Activated naive CD4-positive, alpha-beta T cell treated with anti-CD3 and anti-CD28 coated beads, Interleukin-2, amount 10 ng/mL, durations not matched to agents 7 days and 5 days (primary cell): Measurements from ENCODE around the gene SH2D4B.

Experiments used
- CTCF ChIA-PET: fragments of 350-600 bp; sonication (Branson Sonifier 250); formaldehyde crosslinking; loops from one replicate; lab custom pipeline; 2021; ENCODE audit warnings: antibody characterized with exemption; lab: Charles Lee
- DNase-seq: peaks from one replicate; pipeline ENCODE4 v3.0.0-alpha.2; 2020
- H3K27ac Mint-ChIP-seq: one replicate; pipeline ENCODE4 v1.8.0; 2021; ENCODE audit warnings: mild to moderate bottlenecking, moderate library complexity, mixed read lengths
- H3K27me3 Mint-ChIP-seq: one replicate; pipeline ENCODE4 v1.8.0; 2021; ENCODE audit warnings: mild to moderate bottlenecking, mixed read lengths
- H3K36me3 Mint-ChIP-seq: one replicate; pipeline ENCODE4 v1.8.0; 2021; ENCODE audit warnings: mixed read lengths
- H3K4me1 Mint-ChIP-seq: one replicate; pipeline ENCODE4 v1.8.0; 2021; ENCODE audit warnings: mixed read lengths
- H3K4me3 Mint-ChIP-seq: one replicate; pipeline ENCODE4 v1.8.0; 2021; ENCODE audit warnings: mild to moderate bottlenecking, moderate library complexity, mixed read lengths
- H3K9me3 Mint-ChIP-seq: one replicate; pipeline ENCODE4 v1.8.0; 2021; ENCODE audit warnings: mixed read lengths

The SH2D4B gene

DNA sequence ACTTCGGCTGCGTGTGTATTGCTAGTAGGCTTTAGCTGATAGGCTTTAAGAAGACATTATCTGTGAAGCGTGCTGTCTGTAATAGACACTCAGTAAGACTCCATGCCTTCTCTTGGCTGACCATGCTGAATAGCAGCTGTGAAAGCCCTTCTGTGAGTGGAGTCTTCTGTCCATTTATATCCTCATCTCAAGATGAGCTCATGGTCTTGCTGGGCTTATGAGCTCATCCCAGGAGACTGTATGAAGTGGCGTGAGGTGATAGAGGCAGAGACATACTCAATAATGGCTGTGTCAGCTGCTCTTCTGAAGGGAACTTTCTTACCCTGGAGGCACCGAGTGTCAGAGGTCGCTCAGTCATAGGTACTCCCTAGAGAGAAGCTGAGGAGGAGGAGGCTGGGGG, 111.5 kb downstream of the SH2D4B start:
- CTCF ChIA-PET, result interaction anchor here (0.8 to 1.2 kb wide), 2 partner anchors 12 to 14 kb away, joined by 3 to 4 read pairs; no protein-coding TSS in a partner anchor
- Mint-ChIP-seq H3K4me1 (no peaks in the 10 kb centered on the region), H3K27ac (no peak overlapping the region), H3K9me3 (no peaks in the 10 kb centered on the region), H3K4me3 (no peak overlapping the region), H3K27me3 (peaks cover 11% of the 10 kb centered on the region), H3K36me3 (no peaks in the 10 kb centered on the region)
- DNase-seq, result no peak

DNA sequence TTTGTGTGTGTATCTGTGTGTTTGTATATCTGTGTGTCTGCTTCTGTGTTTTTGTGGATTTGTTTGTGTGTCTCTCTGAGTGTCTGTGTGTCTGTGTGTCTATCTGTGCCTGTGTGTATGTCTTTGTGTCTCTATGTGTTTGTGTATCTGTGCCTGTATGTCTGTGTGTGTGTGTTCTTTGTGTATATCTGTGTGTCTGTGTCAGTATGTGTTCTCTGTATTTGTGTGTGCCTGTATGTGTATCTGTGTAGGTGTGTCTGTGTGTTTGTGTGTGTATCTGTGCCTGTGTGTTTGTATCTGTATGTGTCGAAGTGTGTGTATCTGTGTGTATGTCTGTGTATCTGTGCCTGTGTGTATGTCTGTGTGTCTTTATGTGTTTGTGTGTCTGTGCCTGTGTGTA, 118.2 kb downstream of the SH2D4B start:
- Mint-ChIP-seq H3K4me3 (no peak overlapping the region), H3K36me3 (no peaks in the 10 kb centered on the region), H3K27ac (no peak overlapping the region), H3K27me3 (peaks cover 14% of the 10 kb centered on the region), H3K4me1 (no peaks in the 10 kb centered on the region), H3K9me3 (no peaks in the 10 kb centered on the region)
- CTCF ChIA-PET, result no interaction called here
- DNase-seq, result no peak

GRCh38 chr10:80658068-80658467, 120.4 kb downstream of the SH2D4B start:
- Mint-ChIP-seq H3K36me3 (no peaks in the 10 kb centered on the region), H3K9me3 (no peaks in the 10 kb centered on the region), H3K27me3 (peaks cover 19% of the 10 kb centered on the region), H3K27ac (no peak overlapping the region), H3K4me1 (peaks cover 4% of the 10 kb centered on the region), H3K4me3 (no peak overlapping the region)
- CTCF ChIA-PET, result no interaction called here
- DNase-seq, result no peak

DNA sequence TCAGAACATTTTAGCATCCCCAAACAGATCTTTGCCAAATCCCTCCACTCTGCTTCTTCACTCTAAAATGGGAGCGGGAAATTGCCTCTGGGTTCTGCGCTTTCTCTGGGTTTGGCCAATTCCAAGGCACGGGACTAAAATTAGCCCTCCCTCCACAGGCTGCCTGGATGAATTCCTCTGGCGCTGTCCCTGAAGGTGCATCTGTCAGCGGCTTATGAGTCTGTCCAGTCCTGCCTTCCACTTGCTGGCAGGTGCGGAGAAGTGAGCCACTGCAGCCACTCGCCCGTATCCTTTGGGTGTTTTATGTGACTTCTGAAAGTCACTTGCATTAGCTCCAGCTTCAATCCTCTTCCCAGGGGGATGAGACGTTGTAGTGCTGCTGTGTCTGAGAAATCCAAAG, 121.6 kb downstream of the SH2D4B start:
- H3K27ac Mint-ChIP-seq, result no peak overlapping the region
- H3K9me3 Mint-ChIP-seq, result no peaks in the 10 kb centered on the region
- no peak for DNase-seq
- H3K27me3 Mint-ChIP-seq, result peaks cover 24% of the 10 kb centered on the region
- H3K4me1 Mint-ChIP-seq, result peaks cover 4% of the 10 kb centered on the region
- H3K36me3 Mint-ChIP-seq, result no peaks in the 10 kb centered on the region
- CTCF ChIA-PET, result no interaction called here
- no peak overlapping the region for H3K4me3 Mint-ChIP-seq

- Mint-ChIP-seq H3K9me3 (no peaks in the 10 kb centered on the region), H3K27ac (no peak overlapping the region), H3K27me3 (peaks cover 28% of the 10 kb centered on the region), H3K4me3 (no peak overlapping the region), H3K36me3 (no peaks in the 10 kb centered on the region), H3K4me1 (peaks cover 4% of the 10 kb centered on the region)
- DNase-seq, result no peak
- CTCF ChIA-PET, result interaction anchor here (1.1 to 1.8 kb wide), 2 partner anchors 12 to 195 kb away, joined by 3 to 4 read pairs; no protein-coding TSS in a partner anchor
These were observed 122.6 kb downstream of the SH2D4B start for GRCh38 chr10:80660266-80660665.

- Mint-ChIP-seq H3K4me1 (peaks cover 4% of the 10 kb centered on the region), H3K36me3 (no peaks in the 10 kb centered on the region), H3K9me3 (no peaks in the 10 kb centered on the region), H3K27ac (no peak overlapping the region), H3K27me3 (peaks cover 28% of the 10 kb centered on the region), H3K4me3 (no peak overlapping the region)
- CTCF ChIA-PET, result interaction anchor here (1.1 to 4.5 kb wide), 7 partner anchors 8 to 217 kb away, joined by 3 to 39 read pairs (median 9); no protein-coding TSS in a partner anchor
- no peak for DNase-seq
These were observed 123.0 kb downstream of the SH2D4B start for GRCh38 chr10:80660736-80661135.

DNA sequence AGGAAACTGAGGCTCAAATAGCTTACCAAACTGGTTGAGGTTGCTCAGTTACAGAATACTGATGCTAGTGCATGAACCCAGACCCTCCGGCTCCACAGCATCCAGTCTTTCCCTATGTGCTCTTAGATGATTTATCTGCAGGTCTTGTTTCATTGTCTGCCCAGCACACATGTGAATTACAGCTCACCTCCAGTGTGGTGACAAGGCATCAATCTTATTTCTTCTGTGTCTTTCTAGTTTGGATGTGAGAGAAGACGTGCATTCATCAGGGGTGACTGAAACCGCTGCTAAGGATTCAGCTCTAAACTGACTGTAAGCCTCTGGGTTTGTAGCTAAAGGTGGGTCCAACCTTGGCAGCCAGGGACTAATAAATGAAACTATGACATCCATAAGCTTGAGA, 123.8 kb downstream of the SH2D4B start:
- Mint-ChIP-seq H3K9me3 (no peaks in the 10 kb centered on the region), H3K27ac (no peak overlapping the region), H3K4me3 (no peak overlapping the region), H3K27me3 (peaks cover 28% of the 10 kb centered on the region), H3K36me3 (no peaks in the 10 kb centered on the region), H3K4me1 (peaks cover 4% of the 10 kb centered on the region)
- CTCF ChIA-PET, result interaction anchor here (0.6 to 4.5 kb wide), 12 partner anchors 9 to 279 kb away, joined by 3 to 39 read pairs (median 4); no protein-coding TSS in a partner anchor
- no peak for DNase-seq

DNA sequence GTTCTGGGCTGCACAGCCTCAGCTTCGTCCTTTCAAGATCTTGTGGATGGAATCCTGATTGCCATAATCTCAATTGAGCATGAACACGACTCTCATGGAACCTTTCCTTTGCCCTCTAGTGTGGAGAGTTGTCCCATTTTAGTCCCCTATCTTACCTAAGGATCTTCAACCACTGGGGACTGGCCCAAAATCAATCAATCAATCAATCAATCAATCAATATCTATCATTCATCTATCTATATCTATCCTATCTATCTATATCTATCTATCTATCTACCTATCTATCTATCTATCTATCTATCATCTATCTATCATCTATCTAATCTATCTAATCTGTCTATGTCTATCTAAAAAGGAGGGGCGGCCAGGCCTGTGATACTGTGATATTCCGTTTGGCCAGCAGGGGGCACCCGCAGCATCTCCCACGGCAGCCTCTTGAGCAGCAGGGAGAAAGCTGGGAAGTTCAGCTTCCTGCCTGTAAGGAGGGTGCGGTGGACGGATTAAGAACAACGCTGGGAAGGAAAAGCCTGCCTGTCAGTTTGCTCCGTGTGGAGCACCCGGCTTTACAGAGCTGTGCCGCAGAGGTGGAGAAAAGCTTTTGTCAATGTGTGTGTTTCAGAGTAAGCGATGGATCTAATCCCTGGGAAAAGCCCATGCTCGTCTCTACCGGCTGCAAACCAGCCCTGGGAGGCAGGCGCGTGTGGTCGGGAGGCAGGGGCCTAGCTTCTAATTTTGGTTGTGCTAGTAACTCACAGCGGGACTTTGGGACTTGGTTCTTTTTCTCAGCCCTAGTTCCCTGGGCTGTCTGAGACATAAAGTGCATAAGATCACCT, 124.9 kb downstream of the SH2D4B start:
- Mint-ChIP-seq H3K36me3 (no peaks in the 10 kb centered on the region), H3K9me3 (no peaks in the 10 kb centered on the region), H3K4me3 (no peak overlapping the region), H3K4me1 (peaks cover 4% of the 10 kb centered on the region), H3K27ac (no peak overlapping the region), H3K27me3 (peaks cover 34% of the 10 kb centered on the region)
- CTCF ChIA-PET, result interaction anchor here (0.6 to 4.5 kb wide), 23 partner anchors 8 to 282 kb away, joined by 3 to 39 read pairs (median 3); no protein-coding TSS in a partner anchor
- DNase-seq, result peak; percentile 75

DNA sequence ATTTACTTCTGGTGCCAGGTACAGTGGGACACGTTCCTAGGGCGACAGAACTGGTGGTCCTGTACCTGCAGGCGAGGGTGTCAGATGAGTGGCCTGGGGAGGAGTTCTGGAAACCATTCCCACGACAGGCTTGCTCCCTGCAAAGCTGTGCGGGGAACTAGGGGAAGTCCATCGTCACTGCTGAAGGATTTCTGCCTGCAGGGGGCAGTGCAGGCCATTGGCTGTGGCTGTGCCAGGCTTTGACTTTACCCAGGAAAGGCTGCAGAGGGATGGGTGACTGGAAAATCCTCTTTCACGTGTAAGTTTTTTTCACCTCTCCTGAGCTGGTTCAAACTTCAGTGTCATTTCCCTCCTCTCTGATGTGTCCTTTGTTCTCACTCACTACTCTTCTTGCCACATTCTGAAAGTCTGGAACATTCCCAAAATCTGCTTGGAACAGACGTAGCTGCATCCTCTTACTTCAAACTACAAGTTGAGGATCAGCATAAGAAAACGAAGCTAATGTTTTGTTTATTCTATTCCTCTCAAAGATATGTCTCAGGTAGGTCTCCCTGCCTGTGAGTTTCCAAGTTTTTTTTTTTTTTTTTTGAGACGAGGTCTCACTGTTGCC, 126.5 kb downstream of the SH2D4B start:
- DNase-seq, result peak; percentile 61
- Mint-ChIP-seq H3K4me1 (peaks cover 4% of the 10 kb centered on the region), H3K27ac (no peak overlapping the region), H3K9me3 (no peaks in the 10 kb centered on the region), H3K27me3 (peaks cover 34% of the 10 kb centered on the region), H3K4me3 (no peak overlapping the region), H3K36me3 (no peaks in the 10 kb centered on the region)
- CTCF ChIA-PET, result interaction anchor here (0.8 to 4.5 kb wide), 9 partner anchors 9 to 280 kb away, joined by 3 to 39 read pairs (median 4); no protein-coding TSS in a partner anchor

DNA sequence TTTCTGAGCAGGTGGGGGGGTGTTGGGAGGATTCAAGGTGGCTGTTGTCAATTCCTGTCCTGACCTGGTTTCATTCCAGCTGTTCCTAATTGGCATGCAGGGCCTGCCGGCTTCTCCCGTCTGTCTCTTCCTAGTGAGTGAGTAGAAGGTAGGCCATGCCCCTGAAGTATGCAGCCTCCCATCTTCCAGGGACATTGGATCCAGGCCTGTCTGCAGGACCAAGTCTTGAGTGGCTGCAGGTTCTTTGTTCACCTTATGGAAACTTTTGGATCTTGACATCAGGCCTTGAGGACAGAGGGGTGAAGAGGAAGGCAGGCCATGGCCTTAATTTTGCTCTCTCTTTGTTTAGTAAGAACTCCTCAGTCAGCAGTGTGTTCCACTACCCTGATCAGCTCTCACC, 131.8 kb downstream of the SH2D4B start:
- Mint-ChIP-seq H3K4me3 (no peak overlapping the region), H3K9me3 (no peaks in the 10 kb centered on the region), H3K27me3 (peaks cover 13% of the 10 kb centered on the region), H3K27ac (no peak overlapping the region), H3K36me3 (no peaks in the 10 kb centered on the region), H3K4me1 (no peaks in the 10 kb centered on the region)
- no peak for DNase-seq
- CTCF ChIA-PET, result no interaction called here

- Mint-ChIP-seq H3K9me3 (no peaks in the 10 kb centered on the region), H3K27ac (no peak overlapping the region), H3K4me1 (no peaks in the 10 kb centered on the region), H3K4me3 (no peak overlapping the region), H3K36me3 (no peaks in the 10 kb centered on the region), H3K27me3 (peaks cover 12% of the 10 kb centered on the region)
- DNase-seq, result no peak
- CTCF ChIA-PET, result no interaction called here
These were observed 133.1 kb downstream of the SH2D4B start for GRCh38 chr10:80670774-80671173.

DNA sequence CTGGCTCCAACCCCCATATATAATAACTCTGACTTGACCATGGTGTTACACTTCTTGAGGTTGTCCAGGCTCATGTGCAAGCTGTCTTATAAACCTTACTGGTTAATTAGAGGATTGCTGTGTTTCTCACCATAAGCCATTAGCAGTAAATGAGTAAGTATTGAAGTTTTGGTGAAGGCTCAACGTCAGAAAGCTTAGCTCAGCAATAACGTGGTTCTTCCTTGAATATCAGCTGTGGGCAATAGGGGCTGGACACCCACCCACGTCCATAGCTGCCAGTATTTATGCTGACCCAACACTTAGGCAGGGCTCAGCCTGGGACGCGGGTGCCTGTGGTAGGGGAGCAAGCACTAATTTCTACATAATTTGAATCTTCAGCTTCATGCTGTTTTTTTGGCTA, 134.1 kb downstream of the SH2D4B start:
- CTCF ChIA-PET, result interaction anchor here (0.6 to 2.7 kb wide), 2 partner anchors 10 to 524 kb away, joined by 3 to 14 read pairs; no protein-coding TSS in a partner anchor
- Mint-ChIP-seq H3K27ac (no peak overlapping the region), H3K4me1 (no peaks in the 10 kb centered on the region), H3K36me3 (no peaks in the 10 kb centered on the region), H3K9me3 (no peaks in the 10 kb centered on the region), H3K27me3 (peaks cover 9% of the 10 kb centered on the region), H3K4me3 (no peak overlapping the region)
- no peak for DNase-seq

DNA sequence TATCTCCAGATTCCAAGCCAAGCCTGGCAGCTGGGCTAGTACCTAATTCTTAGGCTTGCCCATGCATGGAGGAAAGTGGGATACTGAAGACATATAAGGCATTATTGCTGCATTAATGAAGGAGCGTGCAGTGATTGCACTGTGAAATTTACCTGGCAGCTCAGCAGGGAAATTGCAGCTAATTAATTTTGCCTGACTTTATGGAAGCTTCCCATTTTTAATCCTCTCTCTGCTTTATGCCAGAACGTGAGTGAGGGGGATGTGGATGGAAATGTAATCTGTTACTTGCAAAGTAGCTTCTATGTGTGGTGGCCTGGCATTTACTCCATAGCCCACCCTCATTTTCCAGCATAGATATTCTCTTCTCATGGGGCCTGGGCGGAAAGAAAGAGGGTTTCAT, 134.9 kb downstream of the SH2D4B start:
- Mint-ChIP-seq H3K4me3 (no peak overlapping the region), H3K27ac (no peak overlapping the region), H3K27me3 (peaks cover 6% of the 10 kb centered on the region), H3K36me3 (no peaks in the 10 kb centered on the region), H3K4me1 (no peaks in the 10 kb centered on the region), H3K9me3 (no peaks in the 10 kb centered on the region)
- no peak for DNase-seq
- CTCF ChIA-PET, result interaction anchor here (1.3 to 2.7 kb wide), 2 partner anchors 8 to 10 kb away, joined by 4 to 14 read pairs; no protein-coding TSS in a partner anchor

DNA sequence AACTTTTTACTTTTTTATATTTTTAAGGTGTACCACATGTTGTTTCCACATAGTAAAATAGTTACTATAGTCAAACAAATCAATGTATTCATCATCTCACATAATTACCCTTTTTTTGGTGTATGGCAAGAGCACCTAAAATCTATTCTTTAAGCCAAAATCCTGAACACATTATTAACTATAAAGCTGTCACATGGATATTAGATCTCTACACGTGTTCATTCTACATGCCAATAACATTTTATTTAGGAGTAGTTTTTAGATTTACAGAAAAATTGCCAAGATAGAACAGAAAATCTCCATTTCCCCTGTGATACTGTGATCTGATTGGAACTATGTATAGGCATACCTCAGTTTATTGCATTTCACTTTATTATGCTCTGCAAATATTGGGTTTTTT, 137.1 kb downstream of the SH2D4B start:
- no peaks in the 10 kb centered on the region for H3K4me1 Mint-ChIP-seq
- H3K27ac Mint-ChIP-seq, result no peak overlapping the region
- H3K36me3 Mint-ChIP-seq, result no peaks in the 10 kb centered on the region
- DNase-seq, result no peak
- H3K4me3 Mint-ChIP-seq, result no peak overlapping the region
- H3K27me3 Mint-ChIP-seq, result peaks cover 6% of the 10 kb centered on the region
- H3K9me3 Mint-ChIP-seq, result no peaks in the 10 kb centered on the region
- CTCF ChIA-PET, result no interaction called here
